SK-N-SH treated with all-trans-retinoic acid at 6 μM for 48 hours (cell line): ENCODE data around the gene NRAS.

Experiments
- BACH2 ChIP-seq: fragments of 250-450 bp; sonication (Bioruptor Pico); IDR thresholded peaks from 2 replicates; pipeline ENCODE4 v1.9.0; 2021; ENCODE audit warnings: mild to moderate bottlenecking, borderline replicate concordance
- ZNF70 ChIP-seq: fragments of 450-650 bp; formaldehyde crosslinking; IDR thresholded peaks from 2 replicates; pipeline ENCODE4 v1.5.0; 2020; ENCODE audit warnings: mild to moderate bottlenecking, moderate library complexity

- no peak for TF ChIP-seq BACH2 (CRISPR knock-in tag)
- no peak for TF ChIP-seq ZNF70 (CRISPR knock-in tag)
These were observed 30.7 kb downstream of the NRAS start for GRCh38 chr1:114685851-114686250.
